Measurements from ENCODE around the gene CCDC107. TPM values are rescaled to one million over a fixed set of nuclear protein-coding genes. Genes with fewer than 3 reads are reported as not detected.

CCDC107 gene
- polyA plus RNA-seq, 2 of the 4 experiments (the other 2 are of a cell fraction): 13.3 to 20.7 TPM

DNA sequence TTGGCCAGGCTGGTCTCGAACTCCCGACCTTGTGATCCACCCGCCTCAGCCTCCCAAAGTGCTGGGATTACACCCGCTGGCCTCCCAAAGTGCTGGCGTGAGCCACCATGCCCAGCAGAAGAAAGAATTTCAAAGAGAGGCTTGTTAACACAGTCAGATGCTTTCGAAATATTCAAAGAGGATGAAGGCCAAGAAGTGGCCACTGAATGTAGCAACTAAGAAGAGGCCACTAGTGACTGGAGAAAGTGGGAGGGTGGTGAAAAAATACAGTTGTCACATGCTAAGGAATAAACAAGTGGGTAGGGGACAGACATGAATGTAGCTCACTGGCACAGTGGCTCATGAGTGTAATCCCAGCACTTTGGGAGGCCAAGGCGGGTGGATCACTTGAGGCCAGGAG lies 44.6 kb downstream of the CCDC107 start:
- DNase-seq (ENCODE audit: low read depth in 1 of 2, low spot score in 1 of 2): no peak
- FAIRE-seq: no peak
- POLR2A ChIA-PET: no interaction called here
- Histone ChIP-seq H3K27ac (no peak overlapping the region), H3K9me3 (no peaks in the 10 kb centered on the region), H3K4me2 (no peak overlapping the region), H3K4me1 (no peaks in the 10 kb centered on the region), H3K4me3 (no peak overlapping the region)
- TF ChIP-seq RFX5 (IDR thresholded peaks at IDR 0.05) (no peak), ESRRA (IDR thresholded peaks at IDR 0.05; ENCODE audit: borderline replicate concordance, low read length) (no peak)
- WGBS (ENCODE audit: missing lambda C conversion rate): 96% methylated on average over 7 of the region's 7 CpGs
- no peak for ATAC-seq
- CTCF ChIA-PET: interaction anchor here (31.4 to 32.5 kb wide), 2 partner anchors 1 to 15 kb away, joined by 758 read pairs; partner anchors contain the start of genes CREB3, TLN1 and TPM2

- CTCF ChIA-PET: interaction anchor here (0.7 to 32.5 kb wide), 5 partner anchors 0 to 46 kb away, joined by 3 to 758 read pairs (median 16); partner anchors contain the start of genes CCDC107, CREB3, RMRP and TLN1
- Histone ChIP-seq H3K4me1 (no peaks in the 10 kb centered on the region), H3K9me3 (no peaks in the 10 kb centered on the region), H3K4me3 (no peak overlapping the region), H3K27ac (no peak overlapping the region), H3K4me2 (no peak overlapping the region)
- ATAC-seq (no peak), FAIRE-seq (no peak), DNase-seq (ENCODE audit: low read depth in 1 of 2, low spot score in 1 of 2) (no peak)
- TF ChIP-seq FOSB (CRISPR knock-in tag; IDR thresholded peaks at IDR 0.05) (no peak), JUNB (IDR thresholded peaks at IDR 0.05) (no peak), HMGXB4 (CRISPR knock-in tag; IDR thresholded peaks at IDR 0.05; ENCODE audit: borderline replicate concordance) (no peak), SMC3 (IDR thresholded peaks at IDR 0.05) (no peak), HEYL (CRISPR knock-in tag; IDR thresholded peaks at IDR 0.05) (no peak), GATA3 (IDR thresholded peaks at IDR 0.05; ENCODE audit: borderline replicate concordance) (no peak), NFE2L2 (conservative IDR thresholded peaks at IDR 0.05; ENCODE audit: low read length) (no peak), HOXB13 (CRISPR knock-in tag; IDR thresholded peaks at IDR 0.05; ENCODE audit: low read depth) (no peak), EHMT2 (IDR thresholded peaks at IDR 0.05; ENCODE audit: low read depth) (no peak), SREBF2 (IDR thresholded peaks at IDR 0.05) (no peak), MAFK (IDR thresholded peaks at IDR 0.05; ENCODE audit: partially characterized antibody) (no peak)
- TF ChIP-seq, protein P1, sequence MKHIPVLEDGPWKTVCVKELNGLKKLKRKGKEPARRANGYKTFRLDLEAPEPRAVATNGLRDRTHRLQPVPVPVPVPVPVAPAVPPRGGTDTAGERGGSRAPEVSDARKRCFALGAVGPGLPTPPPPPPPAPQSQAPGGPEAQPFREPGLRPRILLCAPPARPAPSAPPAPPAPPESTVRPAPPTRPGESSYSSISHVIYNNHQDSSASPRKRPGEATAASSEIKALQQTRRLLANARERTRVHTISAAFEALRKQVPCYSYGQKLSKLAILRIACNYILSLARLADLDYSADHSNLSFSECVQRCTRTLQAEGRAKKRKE (CRISPR knock-in tag; IDR thresholded peaks at IDR 0.05; ENCODE audit: low read depth): no peak
- POLR2A ChIA-PET: interaction anchor here (0.7 kb wide), 1 partner anchor 33 kb away, joined by 3 read pairs; no protein-coding TSS in a partner anchor
- WGBS (ENCODE audit: missing lambda C conversion rate): 96% methylated on average over 24 of the region's 26 CpGs
Observed at GRCh38 chr9:35703906-35704672, 46.0 kb downstream of the CCDC107 start.

DNA sequence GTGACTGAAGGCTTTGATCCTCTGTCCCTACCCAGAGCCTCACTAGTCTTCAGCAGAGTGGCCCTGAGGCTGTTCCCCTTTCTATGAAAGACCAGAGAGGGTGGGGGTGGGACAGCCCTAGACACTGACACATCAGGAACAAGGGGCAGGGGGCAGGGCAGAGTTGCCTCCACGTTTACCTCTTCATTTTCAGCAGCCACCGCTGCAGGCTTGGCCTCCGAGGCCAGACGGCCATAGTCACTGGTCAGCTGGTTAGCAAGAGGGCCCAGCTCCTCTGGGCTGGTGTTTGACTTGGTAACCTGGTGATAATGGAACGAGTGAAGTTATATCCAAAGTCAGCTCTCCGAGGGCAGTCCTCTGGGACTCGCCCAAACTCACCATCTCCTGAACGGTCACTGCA lies 47.3 kb downstream of the CCDC107 start:
- no peaks in the 10 kb centered on the region for H3K4me1 ChIP-seq
- ChIA-PET POLR2A (interaction anchor here (1.5 kb wide), 1 partner anchor 9 kb away, joined by 4 read pairs; no protein-coding TSS in a partner anchor), CTCF (interaction anchor here (1.8 to 32.5 kb wide), 4 partner anchors 2 to 59 kb away, joined by 4 to 758 read pairs (median 387); partner anchors contain the start of genes CCDC107, CREB3, RMRP and TLN1)
- ATAC-seq (no peak), FAIRE-seq (no peak), DNase-seq (ENCODE audit: low read depth in 1 of 2, low spot score in 1 of 2) (no peak)
- H3K27ac ChIP-seq: no peak overlapping the region
- no peak overlapping the region for H3K4me2 ChIP-seq
- H3K9me3 ChIP-seq: no peaks in the 10 kb centered on the region
- no peak overlapping the region for H3K4me3 ChIP-seq
- 98% methylated on average over 8 of the region's 8 CpGs for WGBS (ENCODE audit: missing lambda C conversion rate)
- TF ChIP-seq ZC3H11A (IDR thresholded peaks at IDR 0.05) (no peak), RFX5 (IDR thresholded peaks at IDR 0.05) (no peak), MAX (IDR thresholded peaks at IDR 0.05) (no peak), RCOR1 (IDR thresholded peaks at IDR 0.05; ENCODE audit: low read depth, low read length) (no peak), HOXA7 (CRISPR knock-in tag; IDR thresholded peaks at IDR 0.05) (no peak), RARB (CRISPR knock-in tag; IDR thresholded peaks at IDR 0.05) (no peak), HES2 (IDR thresholded peaks at IDR 0.05) (no peak), EHF (CRISPR knock-in tag; IDR thresholded peaks at IDR 0.05) (no peak), ELK1 (IDR thresholded peaks at IDR 0.05; ENCODE audit: low read depth, low read length) (no peak), HOXB13 (CRISPR knock-in tag; IDR thresholded peaks at IDR 0.05; ENCODE audit: low read depth) (no peak)

Data from A549 (cell line).